Endothelial cell of umbilical vein (primary cell): ENCODE data around the gene PNRC1. TPM values are rescaled to one million over a fixed set of nuclear protein-coding genes. Genes with fewer than 3 reads are reported as not detected.

Experiments used
- BruUV-seq: library from RNA; stranded (reverse); fragments of 400-500 nt; replicated peaks from 2 replicates; lab custom pipeline; 2021; lab: Mats Ljungman, UMichigan
- CTCF ChIA-PET: fragments of 300-600, 350-600 bp; sonication (Branson Sonifier 250); formaldehyde crosslinking; loops from one replicate; lab custom pipeline; 2021; ENCODE audit warnings: antibody characterized with exemption, inconsistent platforms; lab: Charles Lee
- POLR2A ChIA-PET: fragments of 300-600, 350-600 bp; sonication (Branson Sonifier 250); formaldehyde crosslinking; loops from one replicate; lab custom pipeline; 2021; ENCODE audit warnings: antibody characterized with exemption, inconsistent platforms; lab: Charles Lee
- DNase-seq: peaks from one replicate; pipeline ENCODE4 v3.0.0-alpha.2; 2011; ENCODE audit warnings: low read depth, low spot score
- FAIRE-seq: peaks from 2 replicates; lab custom pipeline; 2011; peaks lifted over from hg19 to GRCh38; lab: Jason Lieb, UNC
- H2AFZ ChIP-seq: 2 replicates; pipeline ENCODE4 v1.6.0; 2012; ENCODE audit warnings: low read depth, low read length, control low read depth, inconsistent platforms
- H3K27ac ChIP-seq: 2 replicates; pipeline ENCODE4 v1.5.1; 2011; ENCODE audit warnings: low read depth, mild to moderate bottlenecking, control low read depth, low read length, moderate library complexity; ENCODE audit not compliant: insufficient read depth
- H3K27me3 ChIP-seq, 2 experiments: 2 replicates each; pipeline versions ENCODE4 v1.6.0 to v1.6.1; 2011; ENCODE audit warnings: low read length in 2 of 2, mixed read lengths in 1 of 2; ENCODE audit not compliant: control insufficient read depth in 2 of 2, insufficient read depth in 2 of 2
- H3K36me3 ChIP-seq, 2 experiments: 2 replicates in 1 of 2; 3 replicates in 1 of 2; pipeline ENCODE4 v1.5.1; 2011; ENCODE audit warnings: low read length in 2 of 2, mild to moderate bottlenecking in 1 of 2, moderate library complexity in 1 of 2; ENCODE audit not compliant: control insufficient read depth in 2 of 2, insufficient read depth in 2 of 2; ENCODE audit errors: extremely low read depth in 1 of 2
- H3K4me1 ChIP-seq: 3 replicates; pipeline ENCODE4 v1.5.1; 2011; ENCODE audit warnings: mild to moderate bottlenecking, low read length; ENCODE audit not compliant: control insufficient read depth, insufficient read depth; ENCODE audit errors: extremely low read depth
- H3K4me2 ChIP-seq: 2 replicates; pipeline ENCODE4 v1.6.1; 2011; ENCODE audit warnings: low read length, control low read depth, mixed read lengths; ENCODE audit not compliant: insufficient read depth
- H3K4me3 ChIP-seq, 3 experiments: fragments of 200-600 bp in 1 of 3; sonication (generic), shearing (Covaris generic) in 1 of 3; replicated peaks in 1 of 3; 2 replicates each; pipeline ENCODE4 v1.5.1; 2011 to 2016; ENCODE audit warnings: control low read depth in 3 of 3, low read length in 3 of 3, mild to moderate bottlenecking in 2 of 3, inconsistent platforms in 1 of 3, low read depth in 1 of 3, moderate library complexity in 1 of 3; ENCODE audit not compliant: insufficient read depth in 1 of 3
- H3K79me2 ChIP-seq: 2 replicates; pipeline ENCODE4 v1.6.0; 2012; ENCODE audit warnings: low read length, inconsistent platforms; ENCODE audit not compliant: control insufficient read depth, insufficient read depth
- H3K9ac ChIP-seq: replicated peaks from 2 replicates; pipeline ENCODE3; 2011; ENCODE audit warnings: low read length, control low read depth; ENCODE audit not compliant: insufficient read depth; ENCODE audit errors: extremely low read depth
- H3K9me1 ChIP-seq: replicated peaks from 3 replicates; pipeline ENCODE4 v1.6.0; 2011; ENCODE audit warnings: mild to moderate bottlenecking, low read length; ENCODE audit not compliant: control insufficient read depth, insufficient read depth; ENCODE audit errors: extremely low read depth
- H3K9me3 ChIP-seq: replicated peaks from 2 replicates; pipeline ENCODE4 v1.5.1; 2012; ENCODE audit warnings: low read length, inconsistent platforms; ENCODE audit not compliant: control insufficient read depth, insufficient read depth
- H4K20me1 ChIP-seq: replicated peaks from 2 replicates; pipeline ENCODE3; 2011; ENCODE audit warnings: mild to moderate bottlenecking, low read length; ENCODE audit not compliant: control insufficient read depth, insufficient read depth; ENCODE audit errors: extremely low read depth
- EZH2 ChIP-seq: IDR thresholded peaks from 2 replicates; pipeline ENCODE4 v1.6.1; 2012; ENCODE audit warnings: borderline replicate concordance, low read depth, mild to moderate bottlenecking, moderate library complexity, low read length, inconsistent platforms; ENCODE audit not compliant: severe bottlenecking
- FOS ChIP-seq: IDR thresholded peaks from 2 replicates; pipeline ENCODE4 v1.6.1; 2011; ENCODE audit warnings: mild to moderate bottlenecking, low read length, moderate library complexity, borderline replicate concordance; ENCODE audit not compliant: insufficient read depth
- GATA2 ChIP-seq: IDR thresholded peaks from 2 replicates; pipeline ENCODE4 v1.7.0; 2011; ENCODE audit warnings: low read depth, mild to moderate bottlenecking, moderate library complexity, mixed read lengths, low read length; ENCODE audit not compliant: insufficient read length, insufficient read depth
- JUN ChIP-seq: IDR thresholded peaks from 2 replicates; pipeline ENCODE4 v1.6.1; 2011; ENCODE audit warnings: borderline replicate concordance, low read depth; ENCODE audit not compliant: insufficient read length, insufficient read depth
- MYC ChIP-seq: IDR thresholded peaks from one replicate; pipeline ENCODE4 v1.6.1; 2011; ENCODE audit warnings: mild to moderate bottlenecking, low read depth, low read length
- POLR2A ChIP-seq: IDR thresholded peaks from 2 replicates; pipeline ENCODE4 v1.6.1; 2012; ENCODE audit warnings: low read depth, mild to moderate bottlenecking, control low read depth, low read length
- POLR2AphosphoS5 ChIP-seq: IDR thresholded peaks from 2 replicates; pipeline ENCODE4 v1.6.1; 2012; ENCODE audit warnings: low read depth, mild to moderate bottlenecking, control low read depth, low read length, moderate library complexity; ENCODE audit not compliant: insufficient read depth
- dilution Hi-C: fragments of 300-500 bp; cut with MboI; formaldehyde crosslinking; loops from one replicate; pipeline ENCODE4 v1.15.0; 2019; ENCODE audit warnings: low sequenced_read_pairs; ENCODE audit not compliant: extremely low pct_ligation_motif_present
- intact Hi-C: fragments of 100-400 bp; cut with micrococcal nuclease; formaldehyde crosslinking; loops from one replicate; pipeline ENCODE4 v1.10.0; 2022
- polyA plus RNA-seq, 4 experiments: library from polyadenylated mRNA; depleted of rRNA in 3 of 4; stranded (reverse) in 3 of 4; unstranded in 1 of 4; fragments of >200 nt; gene quantifications; 2 replicates each; pipeline versions ENCODE4 v1.2.1 to v1.2.3, GENCODE V29; 2011 to 2012; ENCODE audit warnings: missing spikeins in 1 of 4
- total RNA-seq: library from RNA; stranded (reverse); gene quantifications from 2 replicates; pipeline ENCODE4 v1.2.3, GENCODE V29; 2021
- TF ChIP-seq, protein P1 (sequence below), 2 donors: IDR thresholded peaks; 1 replicate in 1 of 2; 2 replicates in 1 of 2; pipeline ENCODE4 v1.5.1; 2011; ENCODE audit warnings: low read length in 2 of 2, mild to moderate bottlenecking in 2 of 2, moderate library complexity in 2 of 2, control low read depth in 1 of 2, inconsistent platforms in 1 of 2, low read depth in 1 of 2; ENCODE audit not compliant: insufficient read depth in 1 of 2; ENCODE audit errors: extremely low read depth in 1 of 2
- TF ChIP-seq, protein P2 (sequence below): IDR thresholded peaks from 2 replicates; pipeline ENCODE4 v1.6.1; 2011; ENCODE audit not compliant: insufficient read depth, insufficient read length

The PNRC1 gene
- total and polyA plus RNA-seq, 2 donors (not counting 3 experiments of a cell fraction or from before 2014, with no cell fraction given): 9.6 to 87.9 TPM

GRCh38 chr6:89081129-89081422 is 525 bp downstream of the PNRC1 start:
- H3K4me1 ChIP-seq: peaks cover 11% of the 10 kb centered on the region
- H3K9me3 ChIP-seq: no peaks in the 10 kb centered on the region
- TF ChIP-seq GATA2 (no peak), POLR2A (no peak), FOS (no peak), MYC (no peak), JUN (no peak), POLR2AphosphoS5 (no peak), EZH2 (no peak)
- TF ChIP-seq, protein P1, sequence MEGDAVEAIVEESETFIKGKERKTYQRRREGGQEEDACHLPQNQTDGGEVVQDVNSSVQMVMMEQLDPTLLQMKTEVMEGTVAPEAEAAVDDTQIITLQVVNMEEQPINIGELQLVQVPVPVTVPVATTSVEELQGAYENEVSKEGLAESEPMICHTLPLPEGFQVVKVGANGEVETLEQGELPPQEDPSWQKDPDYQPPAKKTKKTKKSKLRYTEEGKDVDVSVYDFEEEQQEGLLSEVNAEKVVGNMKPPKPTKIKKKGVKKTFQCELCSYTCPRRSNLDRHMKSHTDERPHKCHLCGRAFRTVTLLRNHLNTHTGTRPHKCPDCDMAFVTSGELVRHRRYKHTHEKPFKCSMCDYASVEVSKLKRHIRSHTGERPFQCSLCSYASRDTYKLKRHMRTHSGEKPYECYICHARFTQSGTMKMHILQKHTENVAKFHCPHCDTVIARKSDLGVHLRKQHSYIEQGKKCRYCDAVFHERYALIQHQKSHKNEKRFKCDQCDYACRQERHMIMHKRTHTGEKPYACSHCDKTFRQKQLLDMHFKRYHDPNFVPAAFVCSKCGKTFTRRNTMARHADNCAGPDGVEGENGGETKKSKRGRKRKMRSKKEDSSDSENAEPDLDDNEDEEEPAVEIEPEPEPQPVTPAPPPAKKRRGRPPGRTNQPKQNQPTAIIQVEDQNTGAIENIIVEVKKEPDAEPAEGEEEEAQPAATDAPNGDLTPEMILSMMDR (IDR thresholded peaks at IDR 0.05; ENCODE audit: extremely low read depth in 1 of 2, insufficient read depth in 1 of 2, low read depth in 1 of 2, low read length in 2 of 2): no peak
- TF ChIP-seq, protein P2, sequence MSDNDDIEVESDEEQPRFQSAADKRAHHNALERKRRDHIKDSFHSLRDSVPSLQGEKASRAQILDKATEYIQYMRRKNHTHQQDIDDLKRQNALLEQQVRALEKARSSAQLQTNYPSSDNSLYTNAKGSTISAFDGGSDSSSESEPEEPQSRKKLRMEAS: no peak
- DNase-seq (no peak), FAIRE-seq (no peak)
- peaks cover 8 to 12% of the 10 kb centered on the region in 2 experiments for H3K36me3 ChIP-seq
- peak overlapping the region; percentile 63 to 94 (median 86) for H3K4me3 ChIP-seq
- intact Hi-C loops (loop anchor here (1.0 to 10.0 kb wide), 7 partner anchors 42 to 1926 kb away; partner anchors contain the start of genes LYRM2, UBE2J1 and ZNF292), dilution Hi-C loops (no loop called here)
- ChIA-PET CTCF (interaction anchor here (0.6 to 2.4 kb wide), 3 partner anchors 98 to 291 kb away, joined by 3 to 24 read pairs (median 4); no protein-coding TSS in a partner anchor), POLR2A (interaction anchor here (0.6 to 1.4 kb wide), 10 partner anchors 8 to 748 kb away, joined by 3 to 7 read pairs (median 4); partner anchors contain the start of genes CASP8AP2, PM20D2, RNGTT and UBE2J1)
- H3K4me2 ChIP-seq: peak overlapping the region; percentile 66
- peak overlapping the region; percentile 88 for H3K9ac ChIP-seq
- BruUV-seq: no TSS peak
- H3K79me2 ChIP-seq: peaks cover 21% of the 10 kb centered on the region
- H3K27me3 ChIP-seq: no peaks in the 10 kb centered on the region
- H3K9me1 ChIP-seq: no peaks in the 10 kb centered on the region
- no peak overlapping the region for H2AFZ ChIP-seq
- H4K20me1 ChIP-seq: peaks cover 11% of the 10 kb centered on the region
- peak overlapping the region; percentile 92 for H3K27ac ChIP-seq
